B cell (primary cell): ENCODE results near the gene GALNT7. TPM values are rescaled to one million over a fixed set of nuclear protein-coding genes. Genes with fewer than 3 reads are reported as not detected.

Experiments used
- ATAC-seq: fragments of 200-7000 bp; cut with Tn5 transposase; one replicate; pipeline ENCODE4 v1.10.0; 2021; ENCODE audit warnings: low read depth, mild to moderate bottlenecking, moderate number of reproducible peaks, moderate library complexity
- CTCF ChIA-PET: fragments of 350-600 bp; sonication (Branson Sonifier 250); formaldehyde crosslinking; loops from one replicate; lab custom pipeline; 2021; ENCODE audit warnings: antibody characterized with exemption, inconsistent platforms; lab: Charles Lee
- POLR2A ChIA-PET: fragments of 350-600 bp; sonication (Branson Sonifier 250); formaldehyde crosslinking; loops from one replicate; lab custom pipeline; 2021; ENCODE audit warnings: antibody characterized with exemption; lab: Charles Lee
- DNase-seq: peaks from one replicate; pipeline ENCODE4 v3.0.0; 2013
- H2AFZ ChIP-seq: 2 replicates; pipeline ENCODE4 v1.6.1; 2012; ENCODE audit warnings: mild to moderate bottlenecking, low read depth, low read length; ENCODE audit not compliant: insufficient read depth, poor library complexity, severe bottlenecking
- H3K27ac ChIP-seq, 2 donors: 1 replicate in 1 of 2; 2 replicates in 1 of 2; pipeline ENCODE4 v1.5.1; 2012 to 2013; ENCODE audit warnings: low read length in 2 of 2, mild to moderate bottlenecking in 2 of 2, moderate library complexity in 1 of 2
- H3K27me3 ChIP-seq, 4 experiments: fragments of 200-600 bp in 1 of 4; sonication (generic) in 1 of 4; replicated peaks in 1 of 4; 1 replicate in 2 of 4; 2 replicates in 2 of 4; pipeline versions ENCODE4 v1.6.1 to v1.7.0; 2013 to 2016; ENCODE audit warnings: low read length in 3 of 4, mild to moderate bottlenecking in 2 of 4, mixed read lengths in 1 of 4, moderate library complexity in 1 of 4; ENCODE audit not compliant: insufficient read depth in 4 of 4, control insufficient read depth in 3 of 4; ENCODE audit errors: control extremely low read depth in 1 of 4
- H3K36me3 ChIP-seq, 2 experiments: replicated peaks in 1 of 2; 1 replicate in 1 of 2; 2 replicates in 1 of 2; pipeline versions ENCODE4 v1.6.1 to v1.7.1; 2013; ENCODE audit warnings: low read length in 1 of 2; ENCODE audit not compliant: insufficient read depth in 2 of 2, control insufficient read depth in 1 of 2; ENCODE audit errors: control extremely low read depth in 1 of 2, extremely low read depth in 1 of 2
- H3K4me1 ChIP-seq, 2 donors: fragments of 200-600 bp in 1 of 2; sonication (generic) in 1 of 2; 1 replicate in 1 of 2; 2 replicates in 1 of 2; pipeline versions ENCODE4 v1.5.1 to v1.6.1; 2013 to 2017; ENCODE audit warnings: low read length in 2 of 2; ENCODE audit not compliant: control insufficient read depth in 2 of 2, insufficient read depth in 2 of 2
- H3K4me2 ChIP-seq: replicated peaks from 2 replicates; pipeline ENCODE3; 2012; ENCODE audit warnings: mild to moderate bottlenecking, low read depth, low read length; ENCODE audit not compliant: poor library complexity, severe bottlenecking
- H3K4me3 ChIP-seq, 5 experiments: fragments of 200-600 bp in 1 of 5; sonication (generic) in 1 of 5; 1 replicate in 3 of 5; 2 replicates in 2 of 5; pipeline versions ENCODE4 v1.5.1 to v1.7.0; 2011 to 2016; ENCODE audit warnings: low read length in 4 of 5, mild to moderate bottlenecking in 4 of 5, low read depth in 2 of 5, control low read depth in 1 of 5, moderate library complexity in 1 of 5; ENCODE audit not compliant: insufficient read depth in 1 of 5; ENCODE audit errors: control extremely low read depth in 1 of 5, extremely low read depth in 1 of 5
- H3K79me2 ChIP-seq: fragments of 200-600 bp; sonication (generic); one replicate; pipeline ENCODE4 v1.6.0; 2016; ENCODE audit warnings: low read length; ENCODE audit not compliant: control insufficient read depth, insufficient read depth
- H3K9ac ChIP-seq: fragments of 200-600 bp; sonication (generic); 2 replicates; pipeline ENCODE4 v1.6.1; 2017; ENCODE audit warnings: mild to moderate bottlenecking, low read length, moderate library complexity
- H3K9me3 ChIP-seq, 3 donors: one replicate each; pipeline versions ENCODE4 v1.6.1 to v1.7.1; 2013; ENCODE audit warnings: low read length in 2 of 3; ENCODE audit not compliant: control insufficient read depth in 2 of 3, insufficient read depth in 1 of 3; ENCODE audit errors: control extremely low read depth in 1 of 3
- H4K20me1 ChIP-seq: 2 replicates; pipeline ENCODE4 v1.6.0; 2012; ENCODE audit warnings: mild to moderate bottlenecking, low read length; ENCODE audit not compliant: insufficient read depth, control insufficient read depth, poor library complexity, severe bottlenecking
- H3K27ac Mint-ChIP-seq: one replicate; pipeline ENCODE4 v1.8.0; 2021; ENCODE audit warnings: mixed read lengths
- H3K27me3 Mint-ChIP-seq: one replicate; pipeline ENCODE4 v1.8.0; 2021; ENCODE audit warnings: mixed read lengths
- H3K4me1 Mint-ChIP-seq: one replicate; pipeline ENCODE4 v1.8.0; 2021; ENCODE audit warnings: mixed read lengths
- H3K4me3 Mint-ChIP-seq: one replicate; pipeline ENCODE4 v1.8.0; 2021; ENCODE audit warnings: mixed read lengths
- H3K9me3 Mint-ChIP-seq: one replicate; pipeline ENCODE4 v1.8.0; 2022; ENCODE audit warnings: mixed read lengths; ENCODE audit not compliant: insufficient read depth
- EZH2 ChIP-seq: IDR thresholded peaks from 2 replicates; pipeline ENCODE4 v1.6.1; 2012; ENCODE audit warnings: borderline replicate concordance, low read depth, mild to moderate bottlenecking, moderate library complexity, low read length; ENCODE audit not compliant: insufficient read depth, poor library complexity, severe bottlenecking
- WGBS: methylation state at CpG from one replicate; pipeline ENCODE4 v1.1.5; 2013; ENCODE audit warnings: missing lambda C conversion rate; ENCODE audit not compliant: insufficient coverage; 5-methylcytosine and 5-hydroxymethylcytosine counted together
- intact Hi-C: fragments of 100-400 bp; cut with micrococcal nuclease; formaldehyde crosslinking; loops from one replicate; pipeline ENCODE4 v1.10.0; 2022
- polyA plus RNA-seq: library from polyadenylated mRNA; depleted of rRNA; stranded (reverse); fragments of >200 nt; gene quantifications from 2 replicates; pipeline ENCODE4 v1.2.3, GENCODE V29; 2012
- total RNA-seq, 2 donors: library from RNA; stranded (reverse); fragments of 120-200 nt in 1 of 2; gene quantifications; 1 replicate in 1 of 2; 2 replicates in 1 of 2; pipeline versions ENCODE4 v1.2.3 to v1.2.4, GENCODE V29; 2013 to 2022
- TF ChIP-seq, protein P1 (sequence below): fragments of 200-600 bp; IDR thresholded peaks from one replicate; pipeline ENCODE4 v1.8.0; 2022; ENCODE audit warnings: antibody characterized with exemption, mild to moderate bottlenecking

GALNT7 gene
- total and polyA plus RNA-seq, 2 donors (not counting 1 experiment from before 2014, with no cell fraction given) = 5.8 to 23.7 TPM

DNA sequence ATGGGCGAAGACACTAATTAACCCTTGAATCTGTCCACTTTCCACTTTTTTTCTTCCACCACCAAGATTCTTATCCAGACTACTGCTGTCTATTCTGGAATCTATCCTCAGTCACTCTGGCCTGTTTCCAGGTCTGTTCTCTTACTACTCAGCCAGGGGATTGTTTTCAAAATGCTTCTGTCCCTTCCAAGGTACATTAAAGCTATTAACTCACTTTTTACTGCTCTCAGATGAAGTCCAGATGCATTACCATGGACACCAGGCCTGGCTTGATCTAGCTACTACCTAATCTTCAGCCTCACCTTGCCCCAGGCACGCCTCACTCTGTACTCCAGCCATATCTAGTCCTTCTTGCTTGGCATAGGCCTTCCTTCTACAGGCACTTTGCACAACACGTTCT is 66.4 kb downstream of the GALNT7 start:
- WGBS = 100% methylated on average over 3 of the region's 3 CpGs
- H3K9ac ChIP-seq = no peak overlapping the region
- no peak overlapping the region for H3K4me2 ChIP-seq
- H3K79me2 ChIP-seq = peaks cover 54% of the 10 kb centered on the region
- DNase-seq (no peak), ATAC-seq (no peak)
- H3K9me3 ChIP-seq = no peaks in the 10 kb centered on the region
- ChIA-PET POLR2A (no interaction called here), CTCF (no interaction called here)
- H3K4me1 Mint-ChIP-seq = peaks cover 6% of the 10 kb centered on the region
- no peak overlapping the region for H3K4me3 Mint-ChIP-seq
- intact Hi-C loops = no loop called here
- no peak overlapping the region for H3K4me3 ChIP-seq
- peaks cover 0 to 1% of the 10 kb centered on the region in 2 experiments for H3K36me3 ChIP-seq
- H4K20me1 ChIP-seq = peaks cover 9% of the 10 kb centered on the region
- no peaks in the 10 kb centered on the region for H3K9me3 Mint-ChIP-seq
- no peak for TF ChIP-seq EZH2
- TF ChIP-seq, protein P1, sequence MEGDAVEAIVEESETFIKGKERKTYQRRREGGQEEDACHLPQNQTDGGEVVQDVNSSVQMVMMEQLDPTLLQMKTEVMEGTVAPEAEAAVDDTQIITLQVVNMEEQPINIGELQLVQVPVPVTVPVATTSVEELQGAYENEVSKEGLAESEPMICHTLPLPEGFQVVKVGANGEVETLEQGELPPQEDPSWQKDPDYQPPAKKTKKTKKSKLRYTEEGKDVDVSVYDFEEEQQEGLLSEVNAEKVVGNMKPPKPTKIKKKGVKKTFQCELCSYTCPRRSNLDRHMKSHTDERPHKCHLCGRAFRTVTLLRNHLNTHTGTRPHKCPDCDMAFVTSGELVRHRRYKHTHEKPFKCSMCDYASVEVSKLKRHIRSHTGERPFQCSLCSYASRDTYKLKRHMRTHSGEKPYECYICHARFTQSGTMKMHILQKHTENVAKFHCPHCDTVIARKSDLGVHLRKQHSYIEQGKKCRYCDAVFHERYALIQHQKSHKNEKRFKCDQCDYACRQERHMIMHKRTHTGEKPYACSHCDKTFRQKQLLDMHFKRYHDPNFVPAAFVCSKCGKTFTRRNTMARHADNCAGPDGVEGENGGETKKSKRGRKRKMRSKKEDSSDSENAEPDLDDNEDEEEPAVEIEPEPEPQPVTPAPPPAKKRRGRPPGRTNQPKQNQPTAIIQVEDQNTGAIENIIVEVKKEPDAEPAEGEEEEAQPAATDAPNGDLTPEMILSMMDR = no peak
- H3K27me3 ChIP-seq = no peaks in the 10 kb centered on the region
- H3K27ac Mint-ChIP-seq = no peak overlapping the region
- H3K27me3 Mint-ChIP-seq = no peaks in the 10 kb centered on the region
- H3K4me1 ChIP-seq = no peaks in the 10 kb centered on the region
- no peak overlapping the region for H2AFZ ChIP-seq
- no peak overlapping the region for H3K27ac ChIP-seq

DNA sequence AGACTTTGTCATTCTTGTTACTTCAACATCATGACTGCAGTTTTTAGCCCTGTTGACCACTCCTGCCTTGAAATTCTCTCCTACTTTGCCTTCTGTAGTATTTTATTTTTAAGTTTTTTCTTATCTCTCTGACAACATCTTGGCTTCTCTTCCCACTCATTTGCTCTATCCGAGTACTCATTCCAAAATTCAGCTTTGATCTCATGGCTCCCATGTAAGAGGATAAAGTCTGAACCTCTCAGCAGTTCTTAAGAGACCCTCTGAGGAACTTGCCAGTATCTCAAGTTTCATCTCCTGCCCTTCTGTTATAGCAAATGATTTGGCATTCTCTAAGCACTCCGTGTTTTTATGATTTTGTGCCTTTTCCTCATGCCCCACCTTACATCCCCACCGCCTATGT is 67.7 kb downstream of the GALNT7 start:
- Histone ChIP-seq H3K79me2 (peaks cover 63% of the 10 kb centered on the region), H4K20me1 (peaks cover 9% of the 10 kb centered on the region), H3K27ac (no peak overlapping the region), H3K4me2 (no peak overlapping the region), H3K9ac (no peak overlapping the region), H3K27me3 (no peaks in the 10 kb centered on the region), H3K9me3 (no peaks in the 10 kb centered on the region), H3K4me1 (no peaks in the 10 kb centered on the region), H3K4me3 (no peak overlapping the region), H3K36me3 (peaks cover 0 to 1% of the 10 kb centered on the region in 2 experiments), H2AFZ (no peak overlapping the region)
- POLR2A ChIA-PET = no interaction called here
- H3K27ac Mint-ChIP-seq = no peak overlapping the region
- ATAC-seq = no peak
- CTCF ChIA-PET = interaction anchor here (2.2 kb wide), 1 partner anchor 21 kb away, joined by 6 read pairs; no protein-coding TSS in a partner anchor
- no peak overlapping the region for H3K4me3 Mint-ChIP-seq
- no peaks in the 10 kb centered on the region for H3K9me3 Mint-ChIP-seq
- TF ChIP-seq EZH2 = no peak
- TF ChIP-seq, protein P1 = no peak
- 81% methylated on average over 2 of the region's 3 CpGs for WGBS
- DNase-seq = no peak
- H3K4me1 Mint-ChIP-seq = peaks cover 4% of the 10 kb centered on the region
- intact Hi-C loops = no loop called here
- H3K27me3 Mint-ChIP-seq = no peaks in the 10 kb centered on the region
